ENCODE measurements around the gene NAA11.

DNA sequence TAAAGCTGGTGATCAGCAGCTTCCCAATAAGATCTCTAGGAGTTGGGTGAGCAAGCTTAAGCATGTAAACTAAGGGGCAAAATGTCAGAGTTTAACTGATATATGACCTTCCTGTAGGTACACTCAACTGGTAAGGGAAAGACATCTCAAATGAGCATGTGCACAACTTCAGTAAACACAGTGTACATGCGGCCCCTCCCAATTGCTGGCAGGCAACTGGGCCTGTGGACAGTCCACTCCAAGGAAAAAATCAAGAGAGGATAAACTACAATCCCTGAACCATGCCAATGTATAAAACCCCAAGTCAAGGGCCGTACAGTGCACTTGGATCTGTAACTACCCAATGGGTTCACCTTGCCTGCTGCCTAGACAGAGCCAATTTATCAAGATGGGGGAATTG is 4.9 kb upstream of the NAA11 start:
- TF ChIP-seq, protein P1, sequence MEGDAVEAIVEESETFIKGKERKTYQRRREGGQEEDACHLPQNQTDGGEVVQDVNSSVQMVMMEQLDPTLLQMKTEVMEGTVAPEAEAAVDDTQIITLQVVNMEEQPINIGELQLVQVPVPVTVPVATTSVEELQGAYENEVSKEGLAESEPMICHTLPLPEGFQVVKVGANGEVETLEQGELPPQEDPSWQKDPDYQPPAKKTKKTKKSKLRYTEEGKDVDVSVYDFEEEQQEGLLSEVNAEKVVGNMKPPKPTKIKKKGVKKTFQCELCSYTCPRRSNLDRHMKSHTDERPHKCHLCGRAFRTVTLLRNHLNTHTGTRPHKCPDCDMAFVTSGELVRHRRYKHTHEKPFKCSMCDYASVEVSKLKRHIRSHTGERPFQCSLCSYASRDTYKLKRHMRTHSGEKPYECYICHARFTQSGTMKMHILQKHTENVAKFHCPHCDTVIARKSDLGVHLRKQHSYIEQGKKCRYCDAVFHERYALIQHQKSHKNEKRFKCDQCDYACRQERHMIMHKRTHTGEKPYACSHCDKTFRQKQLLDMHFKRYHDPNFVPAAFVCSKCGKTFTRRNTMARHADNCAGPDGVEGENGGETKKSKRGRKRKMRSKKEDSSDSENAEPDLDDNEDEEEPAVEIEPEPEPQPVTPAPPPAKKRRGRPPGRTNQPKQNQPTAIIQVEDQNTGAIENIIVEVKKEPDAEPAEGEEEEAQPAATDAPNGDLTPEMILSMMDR (IDR thresholded peaks at IDR 0.05; ENCODE audit: low read depth, low read length) = no peak
- TF ChIP-seq POLR2A (IDR thresholded peaks at IDR 0.05; ENCODE audit: extremely low read depth, insufficient read length) (no peak), MYC (IDR thresholded peaks at IDR 0.05; ENCODE audit: low read depth, low read length) (no peak)

Data from NB4 (cell line).